IPS-11a (cell line): Measurements from ENCODE around the gene PITPNM3.

Source experiments
- H3K4me3 ChIP-seq: one replicate; pipeline ENCODE4 v1.5.1; 2013; ENCODE audit warnings: low read depth, low read length, control low read depth

Gene PITPNM3

GRCh38 chr17:6502871-6503509 lies 53.4 kb downstream of the PITPNM3 start:
- H3K4me3 ChIP-seq = no peak overlapping the region

GRCh38 chr17:6502142-6502541 lies 54.2 kb downstream of the PITPNM3 start:
- H3K4me3 ChIP-seq = no peak overlapping the region

GRCh38 chr17:6501359-6501758 lies 55.0 kb downstream of the PITPNM3 start:
- H3K4me3 ChIP-seq = no peak overlapping the region

- H3K4me3 ChIP-seq = no peak overlapping the region
Observed at GRCh38 chr17:6498901-6499540, 57.3 kb downstream of the PITPNM3 start.

GRCh38 chr17:6498356-6498755 lies 58.0 kb downstream of the PITPNM3 start:
- no peak overlapping the region for H3K4me3 ChIP-seq

- no peak overlapping the region for H3K4me3 ChIP-seq
Observed at GRCh38 chr17:6497496-6498221, 58.7 kb downstream of the PITPNM3 start.

GRCh38 chr17:6496640-6497441 lies 59.5 kb downstream of the PITPNM3 start:
- no peak overlapping the region for H3K4me3 ChIP-seq

GRCh38 chr17:6496116-6496481 lies 60.3 kb downstream of the PITPNM3 start:
- no peak overlapping the region for H3K4me3 ChIP-seq

GRCh38 chr17:6495450-6496115 lies 60.8 kb downstream of the PITPNM3 start:
- no peak overlapping the region for H3K4me3 ChIP-seq

GRCh38 chr17:6494239-6494941 lies 62.0 kb downstream of the PITPNM3 start:
- H3K4me3 ChIP-seq = no peak overlapping the region

GRCh38 chr17:6492892-6493674 lies 63.3 kb downstream of the PITPNM3 start:
- H3K4me3 ChIP-seq = no peak overlapping the region

GRCh38 chr17:6491071-6491700 lies 65.2 kb downstream of the PITPNM3 start:
- H3K4me3 ChIP-seq = no peak overlapping the region

- H3K4me3 ChIP-seq = no peak overlapping the region
Observed at GRCh38 chr17:6489016-6489550, 67.3 kb downstream of the PITPNM3 start.

- H3K4me3 ChIP-seq = no peak overlapping the region
Observed at GRCh38 chr17:6488008-6488539, 68.3 kb downstream of the PITPNM3 start.

GRCh38 chr17:6487251-6488007 lies 68.9 kb downstream of the PITPNM3 start:
- H3K4me3 ChIP-seq = no peak overlapping the region

GRCh38 chr17:6485646-6486412 lies 70.5 kb downstream of the PITPNM3 start:
- H3K4me3 ChIP-seq = no peak overlapping the region

GRCh38 chr17:6483507-6483906 lies 72.8 kb downstream of the PITPNM3 start:
- no peak overlapping the region for H3K4me3 ChIP-seq
